ENCODE data around the gene RRM2.

RRM2 gene

DNA sequence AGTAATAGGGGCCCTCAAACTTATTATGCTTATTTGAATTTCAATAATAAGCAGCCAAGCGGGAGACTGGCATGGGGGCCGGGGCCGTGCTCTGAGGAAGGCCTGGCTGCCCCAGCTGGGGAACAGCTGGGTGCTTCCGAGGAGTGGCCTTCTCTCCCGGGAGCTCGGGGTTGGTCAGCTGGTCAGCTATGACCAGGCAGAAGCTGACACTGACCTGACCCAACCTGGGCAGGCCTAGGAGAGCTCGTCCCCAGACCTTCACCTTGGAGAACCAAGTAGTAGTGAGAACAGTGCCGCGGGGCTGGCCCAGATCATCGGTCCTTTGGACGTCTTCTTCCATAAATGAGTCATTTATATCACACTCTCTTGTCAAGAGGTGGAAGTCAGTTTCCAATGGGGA is 36.1 kb downstream of the RRM2 start:
- no peak for DNase-seq (ENCODE audit: low spot score)

DNA sequence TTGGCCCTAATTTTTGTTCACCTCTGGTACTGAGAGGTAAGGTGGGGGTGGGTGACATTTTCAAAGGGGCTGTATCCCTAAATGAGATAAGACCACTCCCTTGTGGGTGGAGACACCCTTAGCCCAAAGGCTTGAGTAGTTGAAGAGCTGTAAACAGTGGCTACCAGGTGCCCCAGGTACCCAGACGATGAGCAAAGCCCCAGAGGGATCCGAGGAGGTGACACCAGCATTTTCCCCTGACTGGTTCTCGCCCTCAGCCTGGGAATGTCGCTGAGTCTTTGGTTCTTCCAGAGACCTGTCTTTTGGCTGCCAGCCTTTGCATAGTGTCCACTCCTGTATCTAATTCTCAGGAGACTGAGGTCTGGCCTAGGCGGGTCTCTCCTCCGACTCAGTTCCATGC is 36.5 kb downstream of the RRM2 start:
- no peak for DNase-seq (ENCODE audit: low spot score)

DNA sequence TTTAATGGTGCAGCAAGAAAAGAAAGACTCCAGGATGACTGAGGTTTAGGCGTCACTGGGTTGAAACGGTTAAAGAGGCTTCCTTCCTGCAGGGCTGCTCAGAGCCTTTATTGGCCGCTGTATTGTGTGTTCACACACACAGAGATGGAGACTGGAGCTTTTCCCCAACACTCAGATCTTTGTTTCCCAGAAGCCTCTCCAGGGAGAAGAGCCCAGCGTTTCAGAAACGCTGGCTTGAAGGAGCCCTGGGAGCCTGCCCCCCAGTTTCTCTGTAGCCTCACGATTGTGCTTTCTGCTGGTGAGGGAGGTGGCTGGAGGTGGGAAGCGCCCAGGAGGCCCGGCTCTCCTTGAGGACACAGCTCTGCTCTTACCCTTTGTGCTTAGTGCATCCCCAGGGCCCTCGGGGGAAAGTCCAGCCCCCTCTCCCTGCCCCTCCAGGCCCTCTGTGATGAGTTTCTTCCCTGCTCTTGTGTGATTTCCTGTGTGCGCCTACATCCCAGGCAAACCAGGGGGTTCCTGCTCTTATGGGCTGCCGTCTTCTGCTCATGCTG is 37.1 kb downstream of the RRM2 start:
- no peak for DNase-seq (ENCODE audit: low spot score)

DNA sequence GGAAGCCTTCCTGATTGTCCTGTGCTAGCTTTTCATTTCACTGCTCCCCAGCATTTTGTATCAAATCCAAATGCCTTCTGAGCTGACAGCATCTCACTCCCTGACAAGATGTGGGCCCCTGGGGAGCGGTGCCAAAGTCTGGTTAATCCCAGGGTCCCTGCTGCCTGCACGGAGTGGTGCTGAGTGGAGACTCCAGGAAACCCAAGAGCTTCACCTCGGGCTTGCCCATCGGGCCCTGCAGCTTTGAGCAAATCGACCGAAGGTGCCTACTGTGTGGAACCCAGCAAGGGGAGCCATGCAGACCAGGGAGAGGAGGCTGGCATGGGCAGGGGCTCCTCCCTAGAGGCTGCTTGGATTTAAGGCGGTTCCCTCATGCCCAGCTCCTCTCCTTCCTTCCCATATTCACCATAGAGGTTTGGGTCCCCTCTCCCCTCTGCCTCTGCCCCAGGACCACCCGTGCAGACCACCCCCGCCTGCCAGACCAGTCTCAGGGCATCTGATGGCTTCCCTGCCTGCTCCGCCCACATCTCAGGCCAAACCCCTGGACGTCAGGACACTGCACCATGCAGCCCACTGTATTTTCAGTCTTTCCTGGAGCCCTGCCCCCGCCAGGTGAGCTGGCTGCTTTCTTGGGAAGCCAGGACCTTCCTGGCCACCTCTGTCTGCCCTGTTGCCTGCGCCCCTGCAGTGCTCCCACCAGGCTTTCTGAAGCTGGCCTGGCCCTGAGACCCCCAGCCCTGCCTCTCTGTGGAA is 37.8 kb downstream of the RRM2 start:
- DNase-seq (ENCODE audit: low spot score): no peak

DNA sequence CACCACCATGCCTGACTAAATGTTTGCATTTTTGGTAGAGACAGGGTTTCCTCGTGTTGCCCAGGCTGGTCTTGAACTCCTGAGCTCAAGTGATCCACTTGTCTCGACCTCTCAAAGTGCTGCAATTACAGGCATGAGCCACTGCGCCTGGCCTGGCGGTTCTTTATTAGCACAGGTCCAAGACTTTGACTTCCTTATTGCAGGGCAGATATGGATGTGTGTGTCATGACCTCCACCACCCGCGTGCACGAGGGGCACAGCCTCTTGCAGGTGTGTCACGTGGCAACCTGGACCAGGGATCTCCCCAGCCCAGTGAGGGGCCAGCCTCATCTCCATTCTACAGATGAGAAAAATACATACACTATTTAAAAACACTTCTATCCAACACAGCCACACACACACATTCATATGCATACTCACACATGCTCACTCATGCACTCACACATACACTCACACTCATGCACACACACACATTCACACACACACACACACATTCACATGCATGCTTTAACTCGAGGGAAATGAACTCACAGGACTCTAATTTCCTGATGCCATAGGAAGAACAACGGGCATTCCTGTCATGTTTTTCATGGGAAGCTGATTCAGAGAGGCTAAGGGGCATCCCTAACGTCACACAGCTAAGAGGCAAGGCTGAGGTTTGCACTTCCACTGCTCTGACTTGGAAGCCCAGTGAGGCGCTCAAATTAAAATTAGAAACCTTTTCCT is 38.8 kb downstream of the RRM2 start:
- no peak for DNase-seq (ENCODE audit: low spot score)

DNA sequence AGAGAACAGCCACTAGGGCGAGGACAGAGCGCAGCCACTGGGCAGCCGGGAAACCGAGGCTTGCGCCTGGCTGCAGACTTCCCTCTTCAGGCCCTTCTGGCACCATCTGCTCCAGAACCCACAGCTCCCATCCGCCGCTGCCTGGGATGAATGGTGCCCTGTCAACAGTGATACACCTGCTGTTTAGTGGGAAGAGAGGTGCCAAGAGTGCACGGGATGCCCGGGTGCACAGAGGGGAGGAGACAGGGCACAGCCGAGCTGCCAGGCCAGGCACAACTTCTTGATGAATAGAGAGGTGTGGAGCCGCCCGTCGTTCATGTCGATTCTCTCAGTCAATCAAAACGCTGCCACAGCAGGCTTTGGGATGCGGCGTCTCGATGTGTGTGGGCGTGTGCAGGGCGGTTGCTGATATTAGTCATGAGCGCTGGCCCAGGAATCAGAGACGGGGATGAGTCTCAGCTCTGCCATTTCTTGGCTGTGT is 39.5 kb downstream of the RRM2 start:
- no peak for DNase-seq (ENCODE audit: low spot score)

DNA sequence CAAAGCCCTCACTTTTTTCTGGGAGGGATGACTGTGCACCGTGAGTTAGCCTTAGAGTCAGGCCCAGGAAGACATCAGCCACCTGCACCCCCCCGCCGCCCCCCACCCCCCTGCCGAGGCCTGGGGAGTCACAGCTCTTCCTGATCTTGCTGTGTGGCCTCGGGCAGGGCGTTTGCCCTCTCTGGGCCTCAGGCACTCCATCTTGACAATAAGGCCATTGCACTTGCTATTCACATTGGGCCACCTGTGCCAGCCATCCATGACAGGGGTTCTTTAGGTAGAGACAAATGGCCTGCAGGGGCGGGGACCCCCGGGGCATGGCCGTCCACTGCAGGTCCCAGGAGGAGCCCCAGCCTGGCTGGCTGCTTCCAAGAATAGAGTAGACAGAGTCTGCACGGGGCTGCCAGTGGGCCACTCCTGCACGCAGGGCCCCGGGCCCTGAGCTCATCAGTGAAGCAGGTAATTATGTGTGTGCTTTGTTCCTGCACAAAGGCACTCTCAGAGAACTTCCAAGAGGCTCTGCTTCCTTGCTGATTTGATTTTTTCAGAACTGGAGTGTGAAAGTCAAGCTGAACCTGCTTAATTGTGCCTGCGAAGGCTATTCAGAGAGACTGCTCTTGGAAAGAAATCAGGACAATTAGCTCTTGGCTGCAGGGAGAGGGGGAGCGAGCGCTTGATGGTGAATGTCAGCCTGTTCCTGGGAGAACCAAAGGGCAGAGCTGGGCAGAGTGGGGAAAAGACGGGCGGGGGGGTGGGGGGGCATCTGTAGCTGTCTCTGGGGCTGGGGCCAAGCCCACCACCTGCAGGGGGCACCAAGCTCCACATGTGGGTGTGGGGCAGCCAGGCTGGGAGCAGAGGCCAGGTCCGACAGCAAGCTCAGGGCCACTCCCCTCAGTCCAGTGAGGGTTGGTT is 40.3 kb downstream of the RRM2 start:
- DNase-seq (ENCODE audit: low spot score): no peak

DNA sequence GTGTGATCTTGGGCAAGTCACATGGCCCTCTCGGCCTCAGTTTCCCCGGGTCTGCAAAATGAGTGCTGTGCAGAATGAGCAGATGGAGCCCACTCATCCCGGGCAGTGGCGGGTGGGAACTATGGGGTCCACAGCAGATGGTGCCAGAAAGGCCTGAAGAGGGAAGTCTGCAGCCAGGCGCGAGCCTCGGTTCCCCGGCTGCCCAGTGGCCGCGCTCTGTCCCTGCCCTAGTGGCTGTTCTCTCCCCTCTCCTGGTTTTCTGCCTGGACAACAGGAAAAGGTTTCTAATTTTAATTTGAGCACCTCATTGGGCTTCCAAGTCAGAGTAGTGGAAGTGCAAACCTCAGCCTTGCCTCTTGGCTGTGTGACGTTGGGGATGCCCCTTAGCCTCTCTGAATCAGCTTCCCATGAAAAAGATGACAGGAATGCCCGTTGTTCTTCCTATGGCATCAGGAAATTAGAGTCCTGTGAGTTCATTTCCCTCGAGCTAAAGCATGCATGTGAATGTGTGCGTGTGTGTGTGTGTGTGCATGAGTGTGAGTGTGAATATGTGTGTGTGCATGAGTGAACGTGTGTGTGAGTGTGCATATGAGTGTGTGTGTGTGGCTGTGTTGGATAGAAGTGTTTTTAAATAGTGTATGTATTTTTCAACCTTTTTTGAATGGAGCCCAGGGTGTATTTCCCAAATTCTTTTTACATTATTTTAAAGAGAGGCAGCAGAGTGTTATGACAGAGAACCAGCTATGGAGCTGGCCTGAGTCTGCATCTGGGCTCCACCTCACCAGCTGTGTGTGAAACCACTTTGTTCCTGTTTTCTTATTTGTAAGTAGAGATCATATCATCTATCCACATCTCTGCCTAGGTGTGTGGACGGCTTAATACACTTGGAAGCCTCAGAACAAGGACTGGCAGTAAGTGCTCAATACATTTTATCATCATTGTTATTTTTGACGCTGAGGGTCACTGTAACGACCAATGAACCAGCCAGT is 41.3 kb downstream of the RRM2 start:
- DNase-seq (ENCODE audit: low spot score): no peak

DNA sequence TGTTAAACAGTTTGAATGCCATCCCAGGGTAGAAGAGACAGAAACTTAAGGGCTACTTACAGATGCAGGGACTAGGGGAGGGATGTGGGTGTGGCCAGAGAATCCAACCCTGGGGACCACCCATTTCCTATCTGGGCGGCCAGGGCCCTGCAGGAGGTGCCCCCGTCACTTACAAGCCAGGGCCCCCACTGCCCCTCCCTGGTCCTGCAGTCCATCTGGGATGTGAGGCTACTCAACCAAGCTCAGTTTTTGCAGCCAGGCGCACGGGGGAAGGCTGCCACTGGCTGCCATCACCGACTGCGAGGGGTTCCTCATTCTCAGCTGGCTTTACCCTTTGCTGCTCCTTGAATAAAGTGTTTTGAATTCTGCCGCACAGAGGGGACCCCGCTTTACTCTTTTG is 42.1 kb downstream of the RRM2 start:
- DNase-seq (ENCODE audit: low spot score): no peak

DNA sequence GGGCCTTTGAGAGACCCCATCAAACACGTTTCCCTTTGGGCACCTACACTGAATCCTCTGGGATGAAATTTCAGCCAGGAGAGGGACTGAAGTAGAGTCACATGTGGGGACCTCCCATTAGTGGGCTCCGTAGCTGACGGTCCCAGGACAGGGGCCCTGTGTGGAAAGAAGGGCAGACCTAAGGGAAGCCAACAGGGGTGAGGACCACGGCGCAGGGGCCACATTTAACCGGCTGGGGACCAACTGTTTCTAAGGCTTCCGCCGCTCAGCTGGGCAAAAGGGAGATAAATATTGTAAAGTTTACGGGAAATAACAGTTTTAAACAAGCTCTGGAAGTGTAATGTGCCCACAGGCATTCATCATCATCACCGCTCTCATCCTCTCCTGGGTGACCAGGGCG is 42.7 kb downstream of the RRM2 start:
- no peak for DNase-seq (ENCODE audit: low spot score)

DNA sequence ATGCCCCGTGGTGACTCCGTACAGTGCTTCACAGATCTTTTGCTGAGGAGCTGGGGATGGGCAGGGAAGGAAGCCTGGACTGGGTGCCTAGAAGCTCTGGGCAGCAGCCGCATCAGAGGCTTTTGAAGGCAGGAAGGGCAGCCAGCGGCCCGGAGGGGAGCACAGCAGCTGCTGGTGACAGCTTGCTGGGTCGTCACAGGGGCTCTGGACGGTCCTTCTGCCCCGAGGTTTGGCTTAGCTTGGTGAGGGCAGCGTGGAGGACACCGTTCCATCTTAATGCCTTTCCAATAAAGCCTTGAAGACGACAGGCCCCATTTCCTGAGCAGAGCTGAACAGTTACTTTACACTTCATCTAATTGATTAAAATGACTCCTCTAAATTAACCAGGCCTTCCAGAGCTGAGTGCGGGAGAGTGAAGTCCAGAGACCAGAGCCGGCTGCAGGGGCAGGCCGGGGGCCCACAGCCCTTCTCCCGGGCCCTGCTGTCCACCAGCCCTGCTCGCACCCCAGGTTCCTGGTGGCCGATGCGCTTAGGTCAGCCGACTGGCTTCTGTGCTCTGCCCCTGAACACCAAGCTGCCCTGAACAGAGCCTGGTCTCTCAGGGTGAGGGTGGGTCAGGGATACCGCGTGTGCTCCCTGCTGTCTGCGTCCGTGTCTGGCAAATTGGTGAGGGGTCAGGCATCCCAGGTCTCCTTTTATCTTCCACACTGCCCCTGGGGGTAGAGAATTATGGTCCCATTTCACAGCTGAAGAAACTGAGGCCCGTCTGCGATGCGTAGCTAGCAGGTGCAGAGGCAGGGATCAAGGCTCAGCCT is 43.5 kb downstream of the RRM2 start:
- no peak for DNase-seq (ENCODE audit: low spot score)

DNA sequence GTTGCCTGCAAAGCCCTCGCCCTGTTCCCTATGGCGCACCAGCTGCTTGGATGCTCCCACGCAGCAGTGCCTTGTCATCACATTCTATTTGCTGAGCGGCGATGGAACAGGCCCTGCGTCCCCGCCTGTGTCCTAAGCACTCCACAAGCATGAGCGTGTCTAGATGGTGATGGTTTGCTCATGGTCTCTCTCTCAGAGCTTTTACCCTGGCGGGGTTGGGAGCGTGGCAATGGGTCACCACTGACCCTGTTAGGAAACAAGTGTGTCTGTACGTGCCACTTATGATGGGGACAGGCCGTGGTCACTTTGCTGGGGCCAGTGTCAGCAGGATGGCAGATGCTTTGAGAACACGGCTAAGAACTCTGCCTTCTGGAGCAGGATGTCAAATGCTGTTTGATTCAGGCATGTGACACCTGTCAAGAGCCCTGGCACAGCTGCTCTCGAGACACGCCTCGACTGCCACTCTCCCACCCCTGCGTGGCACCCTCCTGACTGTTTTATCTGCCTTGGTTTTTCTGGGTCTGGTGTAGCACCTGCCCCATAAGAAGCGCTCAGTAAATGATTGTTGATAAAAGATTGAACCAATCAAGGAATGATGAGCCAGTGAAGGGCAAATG is 44.2 kb downstream of the RRM2 start:
- no peak for DNase-seq (ENCODE audit: low spot score)

DNA sequence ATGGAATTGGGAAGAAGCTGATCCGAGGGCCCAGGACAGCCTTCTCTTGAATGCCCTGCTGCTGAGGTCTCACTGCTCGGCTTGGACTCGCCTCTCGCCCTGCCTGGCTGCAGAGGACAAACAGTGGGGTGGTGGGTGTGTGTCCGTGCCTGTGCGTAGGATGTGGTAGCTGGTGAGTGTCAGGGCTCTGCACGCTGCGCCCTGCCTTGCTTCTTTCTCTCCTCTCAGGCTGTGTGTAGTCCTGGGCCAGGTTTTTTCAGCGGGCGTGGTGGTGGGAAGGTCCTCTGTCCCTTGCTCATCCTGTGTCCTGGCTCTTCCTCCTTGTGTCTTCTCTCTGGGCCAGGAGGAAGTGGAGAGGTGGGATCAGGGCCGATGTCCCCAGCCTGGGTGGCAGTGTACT is 44.8 kb downstream of the RRM2 start:
- no peak for DNase-seq (ENCODE audit: low spot score)

DNA sequence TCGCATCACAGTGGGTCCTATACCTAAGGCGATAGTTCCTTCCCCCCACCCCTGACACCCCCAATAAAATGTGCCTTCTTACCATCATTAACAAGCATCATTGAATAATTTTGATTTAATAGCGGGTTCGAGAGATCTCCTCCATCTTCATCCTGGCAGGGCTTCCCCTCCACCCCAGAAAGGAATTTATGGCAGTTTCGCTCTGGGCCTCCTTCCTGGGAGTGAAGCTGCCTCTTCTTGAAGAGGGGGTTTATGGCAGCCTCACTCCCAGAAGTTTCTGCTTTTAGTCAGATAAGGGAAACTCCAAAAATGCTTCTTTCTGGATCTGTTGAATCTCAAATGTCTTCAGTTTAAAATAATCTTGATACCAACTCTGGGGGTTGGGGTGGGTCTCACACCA is 45.7 kb downstream of the RRM2 start:
- DNase-seq (ENCODE audit: low spot score): no peak

DNA sequence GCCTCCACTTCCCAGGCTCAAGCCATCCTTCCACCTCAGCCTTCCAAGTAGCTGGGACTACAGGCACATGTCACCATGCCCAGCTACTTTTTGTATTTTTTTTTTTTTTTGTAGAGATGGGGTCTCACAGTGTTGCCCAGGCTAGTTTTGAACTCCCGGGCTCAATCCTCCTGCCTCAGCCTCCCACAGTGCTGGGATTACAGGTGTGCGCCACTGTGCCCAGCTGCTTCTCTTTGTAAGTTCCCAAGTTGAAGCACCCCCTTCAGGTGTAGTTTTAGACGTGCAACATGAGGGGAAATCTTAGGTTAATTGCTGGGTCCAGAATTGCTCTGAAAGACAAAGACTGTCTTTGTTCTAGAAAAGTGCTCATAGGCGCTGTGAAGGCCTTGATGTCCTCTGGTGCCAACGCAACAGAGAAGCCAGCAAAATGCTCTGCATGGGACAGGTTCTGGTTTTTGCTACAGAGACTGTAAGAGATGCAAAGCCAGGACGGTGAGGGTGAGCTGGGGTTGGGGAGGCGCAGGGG is 46.6 kb downstream of the RRM2 start:
- DNase-seq (ENCODE audit: low spot score): no peak

DNA sequence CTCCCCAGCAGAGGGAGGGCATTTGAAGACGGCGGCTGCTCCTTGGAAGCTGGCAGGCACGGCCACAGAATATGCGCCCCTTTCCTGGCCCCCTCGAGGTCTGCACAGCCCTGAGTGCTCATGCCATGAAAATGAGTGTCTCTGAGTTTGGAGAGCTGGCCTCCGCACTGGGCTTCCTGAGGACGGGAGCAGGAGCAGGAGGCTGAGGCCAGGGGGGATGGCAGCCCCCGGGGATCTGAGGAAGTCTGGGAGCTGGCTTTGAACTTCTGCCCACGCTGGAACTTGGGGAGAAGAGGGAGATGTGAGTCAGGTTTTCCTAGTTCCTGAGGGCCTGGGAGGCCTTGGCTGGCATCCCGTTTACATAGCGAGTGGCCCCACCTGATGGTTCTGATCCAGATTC is 47.0 kb downstream of the RRM2 start:
- DNase-seq (ENCODE audit: low spot score): no peak

DNA sequence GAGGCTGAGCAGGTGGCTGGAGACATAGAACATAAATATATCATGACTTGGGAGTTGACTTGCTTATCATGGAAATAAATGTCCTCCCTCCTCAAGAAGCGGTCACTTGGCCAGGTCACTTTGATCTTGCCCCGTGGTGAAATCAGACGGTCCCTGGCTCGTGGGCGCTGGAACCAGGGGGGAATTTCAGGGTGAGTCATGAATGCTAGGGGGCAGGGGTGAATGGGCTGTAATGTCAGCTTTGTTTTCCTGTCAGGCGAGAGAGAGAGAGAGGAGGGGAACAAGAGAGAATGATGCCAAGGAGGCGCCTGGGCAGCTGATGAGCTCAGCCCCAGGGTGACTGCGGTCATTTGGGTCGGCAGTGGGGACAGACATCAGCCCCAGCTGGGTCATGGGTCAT is 47.7 kb downstream of the RRM2 start:
- no peak for DNase-seq (ENCODE audit: low spot score)

DNA sequence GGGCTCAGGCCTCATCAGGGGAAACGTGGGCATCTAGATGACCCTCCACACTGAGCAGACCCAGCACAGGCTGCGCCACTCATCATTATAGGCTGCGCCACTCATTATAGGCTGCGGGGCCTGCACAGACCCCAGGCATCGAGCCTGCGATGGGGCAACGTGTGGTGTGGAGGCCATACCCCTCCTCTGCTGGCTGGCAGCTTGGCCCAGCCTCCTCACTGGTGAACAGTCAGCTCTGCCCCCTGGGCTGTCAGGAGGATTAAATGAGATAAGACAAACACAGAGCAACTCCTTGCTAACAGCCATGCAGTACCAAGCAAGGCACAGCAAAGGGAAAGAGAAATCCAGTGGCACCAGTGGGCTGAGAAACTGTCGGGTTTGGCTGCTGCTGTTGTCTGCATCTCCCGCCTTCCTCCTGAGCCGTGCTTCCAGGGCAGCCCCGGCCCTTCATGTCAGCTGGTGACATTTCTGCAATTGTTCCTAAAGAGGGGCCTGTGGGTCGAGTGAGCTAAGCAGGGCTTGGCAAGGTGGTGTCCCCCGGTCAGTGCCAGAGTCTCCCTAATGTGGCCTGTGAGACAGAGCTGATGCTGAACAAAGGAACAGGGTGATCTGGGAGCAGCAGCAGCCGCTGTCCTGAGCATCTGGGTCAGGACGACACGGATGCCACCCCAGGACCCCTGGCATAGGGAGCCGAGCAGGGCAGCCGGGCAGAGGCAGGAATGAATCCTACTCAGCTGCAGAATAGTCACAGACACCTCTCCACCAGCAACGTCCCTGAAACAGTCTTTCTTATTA is 48.7 kb downstream of the RRM2 start:
- DNase-seq (ENCODE audit: low spot score): no peak

All from GM03348 (cell line).